HG02798 (cell line): ENCODE measurements around the gene HERPUD1.
"Not testable (repeated sequence)": the region's sequence is repeated elsewhere in the genome, so short reads cannot be mapped to it uniquely, and the experiment has no call there.

ENCODE experiments used
- ATAC-seq: cut with Tn5 transposase; IDR thresholded peaks from one replicate; pipeline ENCODE4 v1.9.1; 2021; ENCODE audit warnings: mild to moderate bottlenecking; ENCODE audit not compliant: unreplicated experiment, poor library complexity

Gene HERPUD1

GRCh38 chr16:56950881-56951771, 19.2 kb downstream of the HERPUD1 start:
- peak; percentile 43 for ATAC-seq

GRCh38 chr16:56953006-56953405, 21.1 kb downstream of the HERPUD1 start:
- ATAC-seq: no peak

GRCh38 chr16:56956076-56956475, 24.1 kb downstream of the HERPUD1 start:
- ATAC-seq: no peak

GRCh38 chr16:56956756-56957155, 24.8 kb downstream of the HERPUD1 start:
- no peak for ATAC-seq

- ATAC-seq: no peak
Measured at GRCh38 chr16:56960681-56961281, 28.8 kb downstream of the HERPUD1 start.

DNA sequence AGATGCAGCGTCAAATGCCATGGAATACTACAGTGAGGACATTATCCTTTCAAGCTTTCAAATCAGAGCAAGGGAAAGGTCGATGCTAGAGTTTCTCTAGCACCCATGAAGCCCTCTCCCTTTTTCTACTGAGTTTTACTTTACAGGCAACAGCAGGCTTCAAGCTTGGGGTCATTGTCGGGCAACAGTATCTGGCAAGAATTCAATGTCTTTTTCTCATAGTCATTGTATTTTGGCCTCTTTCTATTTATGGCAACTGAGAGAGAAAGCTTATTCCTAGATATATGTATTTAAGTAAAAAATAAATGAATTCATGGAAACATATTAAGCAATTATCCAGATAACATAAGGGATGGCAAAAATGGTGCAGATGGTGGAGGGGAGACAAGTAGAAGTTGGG, 29.4 kb downstream of the HERPUD1 start:
- no peak for ATAC-seq

DNA sequence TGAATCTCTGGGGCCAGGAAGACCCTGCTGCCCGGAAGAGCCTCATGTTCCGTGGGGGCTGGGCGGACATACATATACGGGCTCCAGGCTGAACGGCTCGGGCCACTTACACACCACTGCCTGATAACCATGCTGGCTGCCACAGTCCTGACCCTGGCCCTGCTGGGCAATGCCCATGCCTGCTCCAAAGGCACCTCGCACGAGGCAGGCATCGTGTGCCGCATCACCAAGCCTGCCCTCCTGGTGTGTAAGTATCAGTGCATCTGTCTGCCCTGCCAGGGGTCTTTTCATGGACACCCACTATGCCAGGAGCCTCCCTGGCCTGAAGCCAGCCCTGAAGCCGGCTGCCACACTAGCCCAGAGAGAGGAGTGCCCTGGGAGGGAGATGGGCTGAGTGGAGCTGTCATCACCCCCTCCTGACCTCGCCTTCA, 29.9 kb downstream of the HERPUD1 start, which contains the start of gene CETP:
Gene CETP (plus strand): TSS at position 100 of the 431 bp plus-strand sequence. CDS start 30 bp downstream, at position 130.
- ATAC-seq: no peak

DNA sequence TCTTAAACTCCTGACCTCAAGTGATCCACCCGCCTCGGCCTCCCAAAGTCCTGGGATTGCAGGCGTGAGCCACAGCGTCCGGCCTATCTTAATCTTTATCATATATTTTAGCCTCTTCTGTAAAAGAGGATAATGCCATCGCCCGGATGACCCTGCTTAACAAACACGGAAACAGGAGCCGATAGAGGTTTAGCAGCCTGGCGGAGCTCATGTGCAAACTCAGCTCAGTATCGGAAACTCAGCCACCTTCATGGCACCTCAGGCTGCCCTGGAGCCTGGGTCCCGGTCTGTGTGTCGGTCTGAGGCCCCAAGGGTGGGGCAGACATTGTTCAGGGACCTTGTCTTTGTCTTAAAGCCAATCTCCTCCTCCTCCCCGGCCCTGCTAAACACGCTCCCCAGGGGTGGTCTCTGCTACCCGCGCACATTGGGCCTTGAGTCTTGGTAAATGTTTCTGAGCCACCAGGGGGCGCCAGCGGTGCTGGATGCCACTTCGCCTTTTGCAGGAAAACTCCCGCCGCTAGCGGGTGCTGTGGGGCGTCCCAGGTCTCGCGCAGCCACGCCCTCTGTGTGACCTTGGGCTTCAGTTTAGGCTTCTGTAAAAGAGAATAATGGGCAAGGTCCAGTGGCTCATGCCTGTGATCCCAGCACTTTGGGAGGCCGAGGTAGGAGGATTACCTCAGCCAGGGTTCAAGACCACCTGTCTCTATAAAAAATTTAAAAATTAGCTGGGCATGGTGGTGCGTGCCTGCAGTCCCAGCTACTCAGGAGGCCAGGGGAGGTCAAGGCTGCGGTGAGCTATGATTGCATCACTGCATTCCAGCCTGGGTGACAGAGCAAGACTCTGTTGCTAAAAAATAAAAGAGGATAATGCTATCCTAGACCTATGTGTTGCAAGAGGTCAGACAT, 32.6 kb downstream of the HERPUD1 start:
- peak; percentile 76 for ATAC-seq

- no peak for ATAC-seq
Measured at GRCh38 chr16:56965149-56966092, 33.5 kb downstream of the HERPUD1 start.

GRCh38 chr16:56966093-56966475, 34.1 kb downstream of the HERPUD1 start:
- no peak for ATAC-seq

- ATAC-seq: no peak
Measured at GRCh38 chr16:56967733-56968132, 35.8 kb downstream of the HERPUD1 start.

DNA sequence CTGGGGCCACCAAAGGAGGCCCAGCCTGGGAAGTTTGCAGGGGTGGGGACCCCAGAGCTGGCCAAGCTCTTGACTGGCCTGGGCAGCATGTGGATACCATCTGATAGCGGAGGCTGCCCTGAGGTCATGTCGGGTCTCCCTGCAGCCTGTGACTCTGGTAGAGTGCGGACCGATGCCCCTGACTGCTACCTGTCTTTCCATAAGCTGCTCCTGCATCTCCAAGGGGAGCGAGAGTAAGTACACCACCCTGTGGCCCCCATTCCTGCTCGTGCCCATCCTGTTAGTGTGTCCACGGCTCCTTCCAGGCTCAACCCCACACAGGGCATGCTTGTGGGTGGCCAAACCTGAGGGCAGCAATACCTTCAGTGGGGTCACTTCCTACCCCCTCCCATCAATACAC, 37.8 kb downstream of the HERPUD1 start:
- ATAC-seq: no peak

DNA sequence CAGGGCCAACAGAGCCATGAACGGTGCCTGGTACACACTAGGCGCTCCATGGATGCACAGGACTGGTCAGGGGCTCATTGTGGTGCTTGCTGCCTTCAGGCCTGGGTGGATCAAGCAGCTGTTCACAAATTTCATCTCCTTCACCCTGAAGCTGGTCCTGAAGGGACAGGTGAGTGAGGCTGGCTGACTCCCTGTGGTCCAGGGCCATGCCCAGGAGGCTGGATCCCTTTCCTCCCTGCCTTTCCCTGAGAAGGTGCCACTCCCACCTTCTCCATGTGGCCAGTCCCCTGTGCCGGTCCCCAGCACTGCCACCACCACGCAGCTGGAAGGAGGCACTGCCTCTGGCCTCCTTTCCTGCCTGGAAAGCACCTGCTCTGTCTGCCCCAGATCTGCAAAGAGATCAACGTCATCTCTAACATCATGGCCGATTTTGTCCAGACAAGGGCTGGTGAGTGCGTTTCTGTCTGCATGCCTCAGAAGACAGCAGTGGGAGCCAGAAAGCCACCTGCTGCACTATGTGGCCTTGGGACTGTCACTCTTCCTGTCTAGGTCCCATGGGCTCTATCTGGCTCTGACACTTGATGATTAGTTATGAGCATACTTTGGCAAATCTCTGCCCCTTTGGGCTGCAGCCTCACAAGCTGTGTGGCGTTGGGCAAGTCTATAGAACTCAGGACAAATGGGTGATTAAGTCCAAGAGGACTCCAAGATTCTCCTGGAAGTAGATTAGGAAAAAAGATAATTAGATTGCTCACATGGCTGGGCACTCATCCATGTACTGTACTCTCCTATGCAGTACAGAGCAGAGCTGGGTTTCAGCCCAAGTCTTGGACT, 39.2 kb downstream of the HERPUD1 start:
- ATAC-seq: peak; percentile 76

DNA sequence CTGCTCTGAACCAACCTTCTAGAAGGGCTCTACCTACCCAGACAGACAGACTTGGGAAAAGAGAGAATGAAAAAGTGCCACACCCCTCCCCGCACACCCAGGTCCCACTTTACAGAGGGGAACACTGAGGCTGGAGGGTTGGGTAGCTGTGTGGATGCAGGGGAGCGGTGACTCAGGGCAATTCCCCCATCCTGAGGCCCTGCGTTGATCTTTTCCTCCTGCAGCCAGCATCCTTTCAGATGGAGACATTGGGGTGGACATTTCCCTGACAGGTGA, 39.8 kb downstream of the HERPUD1 start:
- no peak for ATAC-seq

- ATAC-seq: no peak
Measured at GRCh38 chr16:56972403-56973293, 40.7 kb downstream of the HERPUD1 start.

DNA sequence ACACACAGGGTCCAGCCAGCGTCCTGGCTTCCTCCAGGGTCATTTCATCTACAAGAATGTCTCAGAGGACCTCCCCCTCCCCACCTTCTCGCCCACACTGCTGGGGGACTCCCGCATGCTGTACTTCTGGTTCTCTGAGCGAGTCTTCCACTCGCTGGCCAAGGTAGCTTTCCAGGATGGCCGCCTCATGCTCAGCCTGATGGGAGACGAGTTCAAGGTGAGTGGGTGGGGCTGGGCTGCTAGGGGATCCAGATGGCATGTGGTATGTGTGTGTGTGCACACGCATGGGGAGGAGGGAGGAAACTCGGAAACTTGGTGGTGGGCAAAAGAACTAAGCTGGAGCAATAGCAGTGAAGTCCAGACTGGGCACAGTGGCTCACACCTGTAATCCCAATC, 41.4 kb downstream of the HERPUD1 start:
- no peak for ATAC-seq

DNA sequence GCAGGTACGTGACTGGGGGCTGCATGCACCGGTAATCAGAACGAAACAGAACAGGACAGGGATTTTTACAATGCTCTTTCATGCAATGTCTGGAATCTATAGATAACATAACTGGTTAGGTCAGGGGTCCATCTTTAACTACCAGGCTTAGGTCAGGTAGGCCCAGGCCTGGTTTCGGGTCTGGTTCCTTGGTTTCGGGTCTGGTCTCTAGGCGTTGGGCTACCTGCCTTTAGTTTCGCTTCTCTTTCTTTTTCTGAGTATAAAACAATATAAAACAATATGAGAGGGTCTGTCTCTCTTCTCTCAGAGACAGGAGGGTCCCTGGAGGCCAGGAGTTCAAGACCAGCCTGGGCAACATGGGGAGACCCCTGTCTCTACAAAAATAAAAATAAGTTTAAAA, 42.0 kb downstream of the HERPUD1 start:
- ATAC-seq: not testable (repeated sequence)
